Glomerular visceral epithelial cell (primary cell): Measurements from ENCODE around the gene TIMP4.

Source experiments
- DNase-seq: peaks from one replicate; pipeline ENCODE4 v3.0.0-alpha.2; 2016; ENCODE audit errors: extremely low spot score

The TIMP4 gene

DNA sequence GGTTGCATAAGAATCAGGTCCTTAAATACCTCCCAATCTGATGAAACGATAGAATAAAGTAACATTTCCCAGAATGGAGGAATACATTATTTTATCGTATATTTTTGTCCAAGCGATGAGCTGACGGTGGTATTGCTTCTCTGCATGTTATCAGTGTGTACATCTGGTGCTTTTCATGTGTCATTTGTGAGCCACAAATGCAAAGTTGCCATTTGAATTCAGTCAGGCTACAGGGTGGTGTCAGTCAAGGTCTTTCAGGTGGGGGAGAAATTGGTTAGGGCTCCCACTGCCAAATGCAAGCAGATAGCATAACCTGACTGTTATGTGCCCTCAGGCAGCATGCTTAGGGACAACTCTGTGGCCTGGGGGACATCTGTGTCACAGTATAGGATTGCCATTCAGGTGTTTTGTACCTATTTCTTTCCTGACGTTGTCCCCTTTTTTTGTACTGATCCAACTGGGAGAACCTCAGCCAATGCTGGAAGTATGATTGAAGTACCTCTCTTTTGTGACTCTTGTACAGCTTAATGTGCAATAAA lies 26.5 kb upstream of the TIMP4 start:
- no peak for DNase-seq

GRCh38 chr3:12184541-12184940 lies 25.8 kb upstream of the TIMP4 start:
- no peak for DNase-seq

DNA sequence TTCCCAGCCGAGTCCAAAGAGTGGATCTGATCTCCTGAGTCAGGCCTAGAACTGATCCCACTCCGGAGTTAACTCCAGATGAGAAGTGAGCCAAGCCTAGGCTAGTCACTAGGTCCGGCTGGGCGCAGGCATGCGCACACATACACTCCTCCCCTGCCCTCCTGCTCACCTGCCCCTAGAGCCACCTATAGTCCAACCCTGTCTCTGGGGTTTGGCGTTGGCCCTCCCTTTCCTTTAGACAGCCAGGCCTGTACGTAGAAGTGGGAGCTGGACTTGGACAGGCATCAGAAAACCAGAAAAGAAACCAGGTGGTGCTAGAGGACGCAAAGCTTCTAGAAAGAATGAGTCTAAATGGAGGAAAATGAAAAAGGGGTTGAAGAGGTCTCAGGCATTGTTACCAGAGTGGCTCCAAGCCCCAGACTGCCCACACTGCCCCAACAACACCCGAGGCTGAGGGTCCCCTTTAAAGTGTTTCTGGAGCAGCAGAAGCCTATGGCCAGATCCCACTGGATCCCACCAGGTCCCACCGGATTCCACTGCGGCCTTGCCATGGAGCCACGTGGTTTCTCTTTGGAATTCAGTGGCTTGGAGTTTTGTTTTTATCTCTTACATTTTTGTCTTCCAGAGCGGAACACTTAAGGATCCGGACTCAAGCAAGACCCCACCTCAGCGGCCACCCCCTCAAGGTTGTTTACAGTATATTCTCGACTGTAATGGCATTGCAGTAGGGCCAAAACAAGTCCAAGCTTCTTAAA lies 24.2 kb upstream of the TIMP4 start:
- no peak for DNase-seq

GRCh38 chr3:12181806-12182205 lies 23.1 kb upstream of the TIMP4 start:
- no peak for DNase-seq

GRCh38 chr3:12181301-12181700 lies 22.6 kb upstream of the TIMP4 start:
- DNase-seq, result no peak

DNA sequence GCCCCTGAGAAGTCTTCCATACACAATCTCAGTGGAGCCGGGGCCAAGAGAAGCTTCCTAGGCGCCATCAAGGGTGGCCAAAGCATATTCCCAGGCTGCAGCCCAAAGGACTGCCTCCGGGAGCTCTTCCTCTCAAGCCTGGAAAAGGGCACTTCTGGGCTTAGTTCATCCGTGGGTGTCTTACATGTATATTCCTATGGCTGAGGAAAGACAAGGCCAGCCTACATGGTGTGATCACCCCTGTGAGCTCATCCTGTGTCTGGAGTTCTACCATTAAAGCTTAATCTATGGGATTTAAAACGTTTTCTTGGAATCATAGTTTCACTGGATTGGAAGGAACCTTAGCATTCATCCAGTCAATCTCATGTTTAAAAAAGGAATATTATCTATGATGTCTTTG lies 21.9 kb upstream of the TIMP4 start:
- DNase-seq, result no peak

- peak; percentile 90 for DNase-seq
These were observed 21.5 kb upstream of the TIMP4 start for GRCh38 chr3:12180218-12180617.

- no peak for DNase-seq
These were observed 20.7 kb upstream of the TIMP4 start for GRCh38 chr3:12179441-12179840.

DNA sequence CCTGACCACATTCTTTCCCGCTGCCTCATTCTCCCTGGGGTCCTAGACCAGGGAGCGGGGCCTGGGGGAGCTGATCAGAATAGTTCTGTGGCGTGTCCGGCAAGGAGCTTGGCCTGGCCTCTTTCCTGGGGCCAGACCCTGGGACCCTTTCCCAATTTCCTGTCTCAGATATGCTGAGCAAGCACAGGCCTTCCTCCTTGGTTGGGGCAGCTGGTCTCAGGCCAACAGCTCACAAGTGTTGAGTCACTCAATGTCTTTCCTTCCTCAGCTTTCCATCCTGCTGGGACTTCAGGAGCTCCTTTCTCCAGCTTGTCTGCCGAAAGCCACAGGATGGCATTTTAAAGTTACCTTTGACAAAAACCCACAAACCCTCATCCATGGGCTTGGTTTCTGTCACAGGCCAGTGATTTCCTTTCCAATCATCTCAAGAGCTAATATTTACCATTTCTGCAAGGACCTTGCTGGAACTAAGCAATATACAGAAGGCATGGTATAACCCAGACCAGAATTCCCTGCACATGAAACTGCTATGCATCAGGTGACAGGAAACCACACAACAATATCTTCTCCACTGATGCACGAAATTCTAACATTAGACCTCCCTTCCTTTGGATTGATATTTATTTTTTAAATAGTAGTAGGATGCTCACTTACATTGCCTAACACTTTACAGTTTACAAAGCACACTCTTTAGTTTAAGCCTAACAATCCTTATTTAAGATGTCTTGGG lies 19.5 kb upstream of the TIMP4 start:
- DNase-seq, result peak; percentile 90

GRCh38 chr3:12177126-12177525 lies 18.4 kb upstream of the TIMP4 start:
- DNase-seq, result no peak

GRCh38 chr3:12175844-12176453 lies 17.2 kb upstream of the TIMP4 start:
- DNase-seq, result peak; percentile 45

- DNase-seq, result no peak
These were observed 16.5 kb upstream of the TIMP4 start for GRCh38 chr3:12175137-12175593.

DNA sequence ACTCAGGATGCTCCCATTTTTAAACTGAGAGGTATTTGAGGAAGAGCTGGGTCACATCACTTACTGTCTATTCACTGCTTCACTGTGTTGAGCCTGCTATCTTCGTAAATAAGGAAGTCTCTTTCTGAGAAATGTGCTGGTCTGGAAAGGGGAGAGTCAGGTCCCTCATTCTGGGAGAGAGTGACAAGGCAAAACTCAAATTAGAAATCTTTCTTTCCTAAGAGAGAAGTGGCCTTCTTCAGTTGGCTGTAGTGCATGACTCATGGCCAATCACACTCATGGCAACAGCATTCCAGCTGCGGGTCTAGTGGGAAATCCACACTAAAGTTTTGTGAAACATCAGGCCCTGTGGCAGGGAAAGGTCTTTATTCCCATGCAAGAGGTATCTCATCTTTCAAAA lies 11.5 kb upstream of the TIMP4 start:
- DNase-seq, result no peak

DNA sequence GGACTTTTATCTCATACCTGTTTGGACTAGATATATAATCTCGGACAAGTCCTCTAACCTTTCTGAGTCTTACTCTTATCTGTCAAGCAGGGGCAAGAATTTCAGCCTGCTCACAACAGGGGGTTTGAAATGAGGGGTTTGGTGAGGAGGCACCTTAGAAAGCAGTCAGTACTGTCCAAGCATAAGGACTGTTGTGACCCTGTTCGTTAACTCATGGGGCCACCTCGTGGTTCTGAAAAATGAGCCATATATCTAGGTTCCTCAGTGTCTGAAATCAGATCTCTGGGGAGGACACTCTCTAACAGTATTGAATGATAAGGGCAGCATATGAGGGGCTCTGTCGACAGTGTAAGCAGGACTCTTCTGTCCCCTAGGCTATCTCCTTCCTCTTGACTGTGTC lies 7.2 kb upstream of the TIMP4 start:
- no peak for DNase-seq

DNA sequence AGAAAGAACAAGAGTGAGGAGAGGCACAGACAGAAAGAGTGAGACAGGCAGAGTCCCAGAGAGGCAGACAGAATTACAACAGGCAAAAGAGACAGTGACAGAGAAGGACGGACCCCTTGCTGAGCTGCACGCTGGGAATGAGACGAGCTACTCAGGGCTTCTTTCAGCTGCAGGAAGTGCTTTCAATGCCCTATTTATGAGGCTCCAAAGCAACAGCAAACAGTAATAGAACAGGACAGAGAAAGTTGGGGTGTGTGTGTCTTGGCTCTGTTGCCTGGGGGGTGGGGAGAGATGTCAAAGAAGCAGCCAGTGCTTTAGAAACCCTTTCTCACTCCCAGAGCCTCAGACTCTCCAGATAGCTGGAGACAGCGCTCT lies 502 bp upstream of the TIMP4 start:
- DNase-seq, result no peak

DNA sequence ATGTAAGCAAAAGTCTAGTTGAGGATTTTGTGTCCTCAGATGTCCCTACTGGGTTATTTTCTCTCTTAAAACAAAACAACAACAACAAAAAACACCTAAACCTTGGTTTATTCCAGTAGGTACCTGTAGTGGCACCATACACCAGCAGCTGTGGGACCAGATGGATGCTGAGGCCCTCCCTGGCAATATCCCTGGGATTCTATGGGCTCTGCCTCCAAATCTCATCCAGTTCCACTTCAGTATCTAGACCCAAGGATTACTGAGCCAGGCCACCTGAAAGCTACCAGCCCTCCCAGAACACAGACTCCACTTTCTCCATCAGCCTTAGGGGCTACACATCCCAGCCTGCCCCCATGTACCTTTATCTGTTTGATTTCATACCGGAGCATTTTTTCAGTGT lies 1.7 kb downstream of the TIMP4 start:
- no peak for DNase-seq

DNA sequence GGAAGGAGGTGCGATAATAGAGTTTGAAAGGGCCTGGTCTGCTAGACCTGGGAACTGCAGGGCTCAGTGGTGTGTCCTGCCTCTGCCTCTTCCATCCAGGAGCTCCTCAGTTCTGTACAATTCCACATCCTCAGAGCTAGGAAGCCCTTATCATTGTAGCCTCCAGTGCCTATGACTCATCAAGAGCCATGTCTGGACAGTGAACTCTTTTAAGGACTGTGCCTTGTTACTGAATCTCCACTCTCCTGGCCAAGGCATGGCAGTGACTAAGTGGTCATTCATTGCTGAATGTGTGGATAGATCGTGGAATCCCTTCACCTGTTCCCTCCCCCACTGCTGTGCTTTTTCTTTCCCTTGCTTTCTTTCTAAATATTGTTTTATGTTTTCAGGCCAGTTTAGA lies 2.9 kb downstream of the TIMP4 start:
- peak; percentile 61 for DNase-seq

DNA sequence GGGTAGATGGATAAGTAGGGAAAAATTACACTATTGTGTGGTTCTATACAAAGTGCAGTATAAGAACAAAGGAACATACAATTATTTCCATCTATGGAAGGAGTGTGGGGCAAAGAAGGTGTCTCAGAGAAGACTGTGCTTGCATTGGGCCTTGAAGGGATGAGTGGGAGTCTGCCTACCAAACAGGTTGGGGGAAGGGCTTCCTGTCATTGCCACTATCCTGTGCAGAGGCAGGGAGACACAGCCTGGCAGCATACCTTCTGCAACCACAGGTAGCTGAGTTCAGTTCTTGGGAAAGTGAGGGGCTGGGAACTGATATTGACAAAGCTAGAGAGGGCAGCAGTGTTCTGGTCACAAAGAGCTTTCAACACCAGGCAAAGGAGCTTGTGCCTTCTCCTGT lies 3.4 kb downstream of the TIMP4 start:
- DNase-seq, result no peak

GRCh38 chr3:12154151-12154550 lies 4.6 kb downstream of the TIMP4 start:
- DNase-seq, result peak; percentile 23

DNA sequence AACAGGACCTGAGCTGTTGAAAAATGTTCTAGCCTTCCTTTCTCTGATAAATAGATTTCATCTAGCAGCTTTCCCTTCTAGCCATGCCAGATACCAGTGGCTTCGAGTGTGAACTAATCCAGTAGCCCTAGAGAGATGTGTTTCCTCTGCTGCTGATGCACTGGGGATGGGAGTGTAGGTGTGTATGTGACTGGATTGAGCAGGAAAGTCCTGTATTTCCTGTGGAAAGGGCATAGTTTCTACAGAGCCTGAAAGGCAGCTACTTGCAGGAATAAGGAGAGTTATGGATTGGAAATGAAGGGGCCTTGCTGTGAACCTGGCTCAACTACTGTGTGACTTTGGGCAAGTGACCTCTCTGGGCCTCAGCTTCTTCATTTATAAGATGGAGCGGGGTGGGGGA lies 8.6 kb downstream of the TIMP4 start:
- DNase-seq, result no peak

DNA sequence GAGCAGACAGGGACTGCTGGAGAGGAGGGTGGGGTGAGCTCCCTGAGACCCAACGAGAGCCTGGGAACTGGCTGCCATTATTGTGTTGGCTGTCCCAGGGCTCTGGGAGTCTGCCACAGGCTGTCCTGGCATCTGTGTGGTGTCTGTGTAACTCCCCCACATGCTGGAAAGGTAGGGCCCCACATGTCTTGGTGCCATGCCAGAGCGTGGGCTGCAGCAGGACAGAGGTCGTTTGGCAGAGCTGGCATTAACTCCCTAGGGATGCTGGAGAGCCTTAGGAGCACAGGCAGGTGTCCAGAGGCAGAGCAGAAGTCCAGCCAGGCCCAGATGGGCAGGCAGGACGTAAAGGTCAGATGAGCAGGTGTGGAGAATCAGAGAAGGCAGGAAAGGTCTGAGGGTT lies 9.7 kb downstream of the TIMP4 start:
- no peak for DNase-seq

GRCh38 chr3:12148183-12148940 lies 10.3 kb downstream of the TIMP4 start:
- no peak for DNase-seq
